ENCODE results near the gene CNTNAP2. TPM values are rescaled to one million over a fixed set of nuclear protein-coding genes. Genes with fewer than 3 reads are reported as not detected.

Gene CNTNAP2
- total RNA-seq, 1 donor from 2014 or later: 9.2 TPM

- DNase-seq (ENCODE audit: low read depth): no peak
- TF ChIP-seq CTCF (conservative IDR thresholded peaks at IDR 0.05; ENCODE audit: low read depth, low read length): no peak
Measured at GRCh38 chr7:146510088-146510680, 393.6 kb downstream of the CNTNAP2 start.

GRCh38 chr7:146514304-146514703, 397.7 kb downstream of the CNTNAP2 start:
- no peak overlapping the region for H3K4me3 ChIP-seq (ENCODE audit: low read depth, low read length)
- TF ChIP-seq CTCF (conservative IDR thresholded peaks at IDR 0.05; ENCODE audit: low read depth, low read length): no peak
- DNase-seq (ENCODE audit: low read depth): no peak

More at GRCh38 chr7:146510088-146510680, 393.6 kb downstream of the CNTNAP2 start:
- no peak overlapping the region for H3K4me3 ChIP-seq (ENCODE audit: low read depth, low read length)

GRCh38 chr7:146528581-146528980, 412.0 kb downstream of the CNTNAP2 start:
- no peak overlapping the region for H3K4me3 ChIP-seq (ENCODE audit: low read depth, low read length)

GRCh38 chr7:146539836-146540235, 423.2 kb downstream of the CNTNAP2 start:
- TF ChIP-seq CTCF (conservative IDR thresholded peaks at IDR 0.05; ENCODE audit: low read depth, low read length): no peak
- H3K4me3 ChIP-seq (ENCODE audit: low read depth, low read length): no peak overlapping the region
- no peak for DNase-seq (ENCODE audit: low read depth)

More at GRCh38 chr7:146528581-146528980, 412.0 kb downstream of the CNTNAP2 start:
- TF ChIP-seq CTCF (conservative IDR thresholded peaks at IDR 0.05; ENCODE audit: low read depth, low read length): no peak
- DNase-seq (ENCODE audit: low read depth): no peak

- H3K4me3 ChIP-seq (ENCODE audit: low read depth, low read length): no peak overlapping the region
- no peak for DNase-seq (ENCODE audit: low read depth)
- TF ChIP-seq CTCF (conservative IDR thresholded peaks at IDR 0.05; ENCODE audit: low read depth, low read length): no peak
Measured at GRCh38 chr7:146542101-146542500, 425.5 kb downstream of the CNTNAP2 start.

- no peak for TF ChIP-seq CTCF (conservative IDR thresholded peaks at IDR 0.05; ENCODE audit: low read depth, low read length)
- no peak overlapping the region for H3K4me3 ChIP-seq (ENCODE audit: low read depth, low read length)
- DNase-seq (ENCODE audit: low read depth): no peak
Measured at GRCh38 chr7:146544748-146545147, 428.1 kb downstream of the CNTNAP2 start.

GRCh38 chr7:146548816-146549215, 432.2 kb downstream of the CNTNAP2 start:
- no peak for DNase-seq (ENCODE audit: low read depth)
- no peak for TF ChIP-seq CTCF (conservative IDR thresholded peaks at IDR 0.05; ENCODE audit: low read depth, low read length)
- no peak overlapping the region for H3K4me3 ChIP-seq (ENCODE audit: low read depth, low read length)
